GM12892 (cell line): ENCODE data around the gene ST6GALNAC4.

Source experiments
- POLR2A ChIP-seq: IDR thresholded peaks from 2 replicates; pipeline ENCODE4 v1.6.1; 2011; ENCODE audit warnings: low read depth, low read length, control low read depth
- POLR2AphosphoS5 ChIP-seq: IDR thresholded peaks from 2 replicates; pipeline ENCODE4 v1.6.1; 2011; ENCODE audit warnings: low read depth, low read length, control low read depth
- TAF1 ChIP-seq: IDR thresholded peaks from 2 replicates; pipeline ENCODE4 v1.6.1; 2011; ENCODE audit warnings: low read depth, mild to moderate bottlenecking, control low read depth, low read length, borderline replicate concordance

DNA sequence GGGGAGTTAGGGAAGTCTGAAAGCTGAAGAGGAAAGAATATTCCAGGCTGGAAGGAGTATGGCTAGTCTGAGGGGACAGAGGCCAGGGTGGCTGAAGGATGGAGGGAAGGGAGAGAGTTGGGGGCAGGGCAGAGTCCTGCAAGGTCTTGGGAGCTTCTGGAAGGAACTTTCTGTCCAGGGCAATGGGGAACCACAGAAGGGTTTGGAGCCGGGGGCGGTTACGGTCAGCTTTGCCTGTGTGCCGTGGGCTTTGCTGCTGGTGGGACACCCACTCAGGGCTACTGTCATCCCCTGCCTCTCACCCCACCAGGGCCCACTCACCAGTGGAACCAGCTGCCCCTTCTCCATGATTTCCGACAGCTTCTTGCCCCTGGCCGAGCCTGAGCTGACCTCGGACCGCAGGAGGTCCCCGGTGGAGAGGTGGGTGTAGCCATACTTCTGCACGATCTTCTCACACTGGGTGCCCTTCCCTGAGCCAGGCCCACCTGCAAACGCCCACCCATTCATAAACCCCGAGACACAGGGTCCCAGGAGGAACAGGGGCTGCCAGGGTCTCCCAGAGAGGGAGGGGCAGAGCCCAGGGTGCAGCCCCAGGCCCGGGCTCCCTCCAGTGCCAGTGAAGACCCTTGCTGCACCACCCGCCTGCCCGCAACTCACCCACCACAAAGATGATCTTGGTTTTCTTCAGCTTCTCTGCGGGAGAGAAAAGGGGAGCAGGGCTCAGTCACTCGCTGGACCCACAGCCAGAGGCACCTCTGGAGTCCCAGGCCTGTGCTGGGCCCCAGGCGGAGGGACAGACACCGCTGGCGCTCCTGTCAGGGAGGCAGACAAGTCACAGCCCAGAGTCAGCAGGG lies 44.2 kb downstream of the ST6GALNAC4 start:
- TF ChIP-seq POLR2AphosphoS5: no peak
- TF ChIP-seq POLR2A: no peak
- no peak for TF ChIP-seq TAF1
